ENCODE measurements around the gene GDPGP1. TPM values are rescaled to one million over a fixed set of nuclear protein-coding genes. Genes with fewer than 3 reads are reported as not detected.
A peak's percentile ranks its signal among the peaks of the same experiment; 100 is the strongest.
"Not testable (repeated sequence)": the region's sequence is repeated elsewhere in the genome, so short reads cannot be mapped to it uniquely, and the experiment has no call there.

Gene GDPGP1
- total RNA-seq, 1 experiment from 2014 or later = 5.1 TPM

DNA sequence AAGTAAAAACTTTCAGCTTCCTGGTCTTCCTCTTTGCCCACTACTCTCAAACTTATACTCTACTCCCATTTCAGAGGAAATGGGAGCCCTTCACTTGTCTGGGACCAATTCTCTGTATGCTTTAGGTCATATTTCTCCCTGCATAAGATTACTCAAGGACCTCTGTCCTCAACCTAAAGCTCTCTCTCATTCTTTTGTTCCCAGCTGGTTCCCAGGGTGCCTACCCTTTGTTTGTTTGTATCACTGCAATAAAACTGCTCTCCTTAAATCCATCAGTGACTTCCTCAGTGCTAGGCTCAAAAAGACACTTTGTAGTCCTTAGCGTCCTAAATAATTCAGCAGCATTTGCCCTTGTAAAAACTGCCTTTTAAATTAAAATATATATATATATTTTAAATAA is 34.4 kb downstream of the GDPGP1 start:
- H3K4me1 Mint-ChIP-seq (ENCODE audit: low read depth, unreplicated experiment) = peaks cover 23% of the 10 kb centered on the region
- TF ChIP-seq, protein P1, sequence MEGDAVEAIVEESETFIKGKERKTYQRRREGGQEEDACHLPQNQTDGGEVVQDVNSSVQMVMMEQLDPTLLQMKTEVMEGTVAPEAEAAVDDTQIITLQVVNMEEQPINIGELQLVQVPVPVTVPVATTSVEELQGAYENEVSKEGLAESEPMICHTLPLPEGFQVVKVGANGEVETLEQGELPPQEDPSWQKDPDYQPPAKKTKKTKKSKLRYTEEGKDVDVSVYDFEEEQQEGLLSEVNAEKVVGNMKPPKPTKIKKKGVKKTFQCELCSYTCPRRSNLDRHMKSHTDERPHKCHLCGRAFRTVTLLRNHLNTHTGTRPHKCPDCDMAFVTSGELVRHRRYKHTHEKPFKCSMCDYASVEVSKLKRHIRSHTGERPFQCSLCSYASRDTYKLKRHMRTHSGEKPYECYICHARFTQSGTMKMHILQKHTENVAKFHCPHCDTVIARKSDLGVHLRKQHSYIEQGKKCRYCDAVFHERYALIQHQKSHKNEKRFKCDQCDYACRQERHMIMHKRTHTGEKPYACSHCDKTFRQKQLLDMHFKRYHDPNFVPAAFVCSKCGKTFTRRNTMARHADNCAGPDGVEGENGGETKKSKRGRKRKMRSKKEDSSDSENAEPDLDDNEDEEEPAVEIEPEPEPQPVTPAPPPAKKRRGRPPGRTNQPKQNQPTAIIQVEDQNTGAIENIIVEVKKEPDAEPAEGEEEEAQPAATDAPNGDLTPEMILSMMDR (IDR thresholded peaks at IDR 0.05; ENCODE audit: insufficient read depth in 1 of 2, low read depth in 1 of 2, low read length in 1 of 2, severe bottlenecking in 1 of 2, unreplicated experiment in 1 of 2) = no peak
- intact Hi-C loops (cut with micrococcal nuclease; ENCODE audit: unreplicated experiment) = no loop called here
- no peaks in the 10 kb centered on the region for H3K27me3 ChIP-seq (replicated peaks; ENCODE audit: control insufficient read depth, insufficient read depth, low read length)
- ChIA-PET POLR2A (interaction anchor here (0.7 kb wide), 1 partner anchor 124 kb away, joined by 5 read pairs; no protein-coding TSS in a partner anchor), CTCF (interaction anchor here (0.7 to 1.4 kb wide), 5 partner anchors 13 to 119 kb away, joined by 3 to 12 read pairs (median 4); no protein-coding TSS in a partner anchor)
- DNase-seq = no peak
- H3K4me3 ChIP-seq (ENCODE audit: low read depth, low read length) = no peak overlapping the region
- no TSS peak for BruUV-seq (replicated peaks)
- H3K36me3 Mint-ChIP-seq (ENCODE audit: insufficient read depth, unreplicated experiment) = peaks cover 58% of the 10 kb centered on the region
- no peaks in the 10 kb centered on the region for H3K27me3 Mint-ChIP-seq (ENCODE audit: insufficient read depth, unreplicated experiment)
- H3K4me3 Mint-ChIP-seq (ENCODE audit: unreplicated experiment) = peak overlapping the region; percentile 39
- H3K4me1 ChIP-seq = peaks cover 11% of the 10 kb centered on the region; the same call in 1 of the 2 replicates
- H3K27ac Mint-ChIP-seq (ENCODE audit: unreplicated experiment) = peak overlapping the region; percentile 4
- no peaks in the 10 kb centered on the region for H3K9me3 ChIP-seq
- H3K9me3 Mint-ChIP-seq (ENCODE audit: unreplicated experiment) = no peaks in the 10 kb centered on the region
- peaks cover 1% of the 10 kb centered on the region for H3K36me3 ChIP-seq (ENCODE audit: control insufficient read depth, insufficient read depth, low read length)

DNA sequence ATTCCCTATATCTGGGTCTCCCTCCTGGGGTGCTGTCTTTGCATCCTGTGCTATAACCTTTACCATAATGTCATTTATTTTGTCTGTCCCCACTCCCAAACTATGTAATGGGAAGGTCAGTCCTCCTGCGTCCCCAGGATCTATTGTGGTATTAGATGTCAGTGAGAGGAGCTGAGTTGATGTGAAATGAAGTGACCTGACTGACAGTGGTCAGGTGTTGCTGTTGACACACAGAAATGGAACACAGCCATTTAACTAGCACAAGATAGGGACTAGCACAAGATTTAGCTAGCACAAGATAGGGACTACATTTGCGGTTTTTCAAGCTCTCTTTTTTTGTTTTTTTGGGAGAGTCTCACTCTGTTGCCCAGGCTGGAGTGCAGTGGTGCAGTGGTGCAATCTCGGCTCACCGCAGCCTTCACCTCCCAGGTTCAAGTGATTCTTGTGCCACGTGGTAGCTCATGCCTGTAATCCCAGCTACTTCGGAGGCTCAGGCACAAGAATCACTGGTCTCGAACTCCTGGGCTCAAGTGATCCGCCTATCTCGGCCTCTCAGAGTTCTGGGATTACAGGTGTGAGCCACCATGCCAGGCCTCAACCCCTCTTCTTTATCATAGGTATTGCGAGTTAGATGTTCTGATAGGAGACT is 36.6 kb downstream of the GDPGP1 start:
- BruUV-seq (replicated peaks) = no TSS peak
- no peak overlapping the region for H3K4me3 ChIP-seq (ENCODE audit: low read depth, low read length)
- H3K36me3 ChIP-seq (ENCODE audit: control insufficient read depth, insufficient read depth, low read length) = peaks cover 1% of the 10 kb centered on the region
- no peak overlapping the region for H3K4me3 Mint-ChIP-seq (ENCODE audit: unreplicated experiment)
- TF ChIP-seq, protein P1 (IDR thresholded peaks at IDR 0.05; ENCODE audit: insufficient read depth in 1 of 2, low read depth in 1 of 2, low read length in 1 of 2, severe bottlenecking in 1 of 2, unreplicated experiment in 1 of 2) = no peak
- intact Hi-C loops (cut with micrococcal nuclease; ENCODE audit: unreplicated experiment) = no loop called here
- DNase-seq = no peak
- CTCF ChIA-PET = interaction anchor here (1.9 kb wide), 1 partner anchor 23 kb away, joined by 4 read pairs; no protein-coding TSS in a partner anchor
- POLR2A ChIA-PET = interaction anchor here (0.6 kb wide), 1 partner anchor 37 kb away, joined by 3 read pairs; the partner anchor contains the start of gene GDPGP1
- no peaks in the 10 kb centered on the region for H3K9me3 Mint-ChIP-seq (ENCODE audit: unreplicated experiment)
- H3K9me3 ChIP-seq = no peaks in the 10 kb centered on the region
- H3K4me1 Mint-ChIP-seq (ENCODE audit: low read depth, unreplicated experiment) = peaks cover 23% of the 10 kb centered on the region
- H3K4me1 ChIP-seq = peaks cover 11% of the 10 kb centered on the region; the same call in 1 of the 2 replicates
- peaks cover 57% of the 10 kb centered on the region for H3K36me3 Mint-ChIP-seq (ENCODE audit: insufficient read depth, unreplicated experiment)
- no peaks in the 10 kb centered on the region for H3K27me3 Mint-ChIP-seq (ENCODE audit: insufficient read depth, unreplicated experiment)
- no peaks in the 10 kb centered on the region for H3K27me3 ChIP-seq (replicated peaks; ENCODE audit: control insufficient read depth, insufficient read depth, low read length)
- H3K27ac Mint-ChIP-seq (ENCODE audit: unreplicated experiment) = no peak overlapping the region

DNA sequence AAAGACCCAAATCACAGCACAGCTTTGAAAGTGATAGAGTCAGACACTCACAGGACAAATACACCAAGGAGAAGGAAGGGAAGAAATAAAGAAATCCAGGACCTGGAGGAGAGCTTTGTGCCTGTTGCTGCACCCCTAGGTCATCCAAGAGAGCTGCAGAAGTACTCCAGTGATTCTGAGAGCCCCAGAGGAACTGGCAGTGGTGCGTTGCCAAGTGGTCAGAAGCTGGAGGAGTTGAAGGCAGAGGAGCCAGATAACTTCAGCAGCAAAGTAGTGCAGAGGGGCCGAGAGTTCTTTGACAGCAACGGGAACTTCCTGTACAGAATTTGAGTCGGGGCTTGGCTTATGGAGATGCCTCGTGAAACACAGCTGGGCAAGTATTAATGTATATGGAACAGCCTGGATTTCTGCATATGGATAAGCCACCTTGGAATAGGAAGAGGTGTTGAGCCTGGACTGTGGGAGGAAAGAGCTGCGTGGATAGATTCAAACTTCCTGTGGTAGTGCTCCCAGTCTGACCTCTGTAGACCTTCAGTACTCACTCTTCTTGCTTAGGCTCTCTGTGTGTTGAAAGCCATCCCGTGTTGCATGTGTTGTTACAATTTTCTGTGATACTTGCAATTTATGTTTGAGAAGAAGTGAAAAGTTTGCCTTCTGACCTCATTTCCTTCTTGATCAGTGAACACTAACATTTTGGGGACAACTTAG is 37.6 kb downstream of the GDPGP1 start:
- no peak overlapping the region for H3K4me3 ChIP-seq (ENCODE audit: low read depth, low read length)
- intact Hi-C loops (cut with micrococcal nuclease; ENCODE audit: unreplicated experiment) = no loop called here
- Mint-ChIP-seq H3K4me3 (ENCODE audit: unreplicated experiment) (no peak overlapping the region), H3K27me3 (ENCODE audit: insufficient read depth, unreplicated experiment) (no peaks in the 10 kb centered on the region), H3K9me3 (ENCODE audit: unreplicated experiment) (no peaks in the 10 kb centered on the region), H3K27ac (ENCODE audit: unreplicated experiment) (no peak overlapping the region), H3K4me1 (ENCODE audit: low read depth, unreplicated experiment) (peaks cover 23% of the 10 kb centered on the region), H3K36me3 (ENCODE audit: insufficient read depth, unreplicated experiment) (peaks cover 52% of the 10 kb centered on the region)
- TSS peak; percentile 7 for BruUV-seq (replicated peaks)
- no peak for DNase-seq
- H3K9me3 ChIP-seq = no peaks in the 10 kb centered on the region
- CTCF ChIA-PET = interaction anchor here (1.9 kb wide), 1 partner anchor 22 kb away, joined by 4 read pairs; no protein-coding TSS in a partner anchor
- TF ChIP-seq, protein P1 (IDR thresholded peaks at IDR 0.05; ENCODE audit: insufficient read depth in 1 of 2, low read depth in 1 of 2, low read length in 1 of 2, severe bottlenecking in 1 of 2, unreplicated experiment in 1 of 2) = no peak
- POLR2A ChIA-PET = no interaction called here
- peaks cover 1% of the 10 kb centered on the region for H3K36me3 ChIP-seq (ENCODE audit: control insufficient read depth, insufficient read depth, low read length)
- no peaks in the 10 kb centered on the region for H3K27me3 ChIP-seq (replicated peaks; ENCODE audit: control insufficient read depth, insufficient read depth, low read length)
- peaks cover 10% of the 10 kb centered on the region; the same call in 1 of the 2 replicates for H3K4me1 ChIP-seq

DNA sequence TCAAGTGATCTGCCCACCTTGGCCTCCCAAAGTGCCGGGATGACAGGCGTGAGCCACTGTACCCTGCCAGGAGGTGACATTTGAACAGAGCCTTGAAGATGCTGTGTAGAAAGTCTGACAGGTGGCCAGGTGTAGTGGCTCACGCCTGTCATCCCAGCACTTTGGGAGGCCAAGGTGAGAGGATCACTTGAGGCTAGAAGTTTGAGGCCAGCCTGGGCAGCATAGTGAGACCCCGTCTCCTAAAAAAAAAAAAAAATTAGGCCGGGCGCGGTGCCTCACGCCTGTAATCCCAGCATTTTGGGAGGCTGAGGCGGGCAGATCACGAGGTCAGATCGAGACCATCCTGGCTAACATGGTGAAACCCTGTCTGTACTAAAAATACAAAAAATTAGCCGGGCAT is 44.5 kb downstream of the GDPGP1 start:
- H3K27me3 Mint-ChIP-seq (ENCODE audit: insufficient read depth, unreplicated experiment); H3K4me1 Mint-ChIP-seq (ENCODE audit: low read depth, unreplicated experiment); POLR2A ChIA-PET; H3K9me3 ChIP-seq; H3K4me3 ChIP-seq (ENCODE audit: low read depth, low read length); CTCF ChIA-PET; H3K9me3 Mint-ChIP-seq (ENCODE audit: unreplicated experiment); intact Hi-C loops (cut with micrococcal nuclease; ENCODE audit: unreplicated experiment); DNase-seq; BruUV-seq (replicated peaks); H3K27ac Mint-ChIP-seq (ENCODE audit: unreplicated experiment); H3K27me3 ChIP-seq (replicated peaks; ENCODE audit: control insufficient read depth, insufficient read depth, low read length); H3K4me3 Mint-ChIP-seq (ENCODE audit: unreplicated experiment); H3K36me3 ChIP-seq (ENCODE audit: control insufficient read depth, insufficient read depth, low read length): not testable (repeated sequence)
- peaks cover 16% of the 10 kb centered on the region for H3K36me3 Mint-ChIP-seq (ENCODE audit: insufficient read depth, unreplicated experiment)
- H3K4me1 ChIP-seq = 0 out of 2 replicates have a peak, but pooled peaks cover 15% of the 10 kb centered on the region
